Measurements from ENCODE around the gene CD22.

DNA sequence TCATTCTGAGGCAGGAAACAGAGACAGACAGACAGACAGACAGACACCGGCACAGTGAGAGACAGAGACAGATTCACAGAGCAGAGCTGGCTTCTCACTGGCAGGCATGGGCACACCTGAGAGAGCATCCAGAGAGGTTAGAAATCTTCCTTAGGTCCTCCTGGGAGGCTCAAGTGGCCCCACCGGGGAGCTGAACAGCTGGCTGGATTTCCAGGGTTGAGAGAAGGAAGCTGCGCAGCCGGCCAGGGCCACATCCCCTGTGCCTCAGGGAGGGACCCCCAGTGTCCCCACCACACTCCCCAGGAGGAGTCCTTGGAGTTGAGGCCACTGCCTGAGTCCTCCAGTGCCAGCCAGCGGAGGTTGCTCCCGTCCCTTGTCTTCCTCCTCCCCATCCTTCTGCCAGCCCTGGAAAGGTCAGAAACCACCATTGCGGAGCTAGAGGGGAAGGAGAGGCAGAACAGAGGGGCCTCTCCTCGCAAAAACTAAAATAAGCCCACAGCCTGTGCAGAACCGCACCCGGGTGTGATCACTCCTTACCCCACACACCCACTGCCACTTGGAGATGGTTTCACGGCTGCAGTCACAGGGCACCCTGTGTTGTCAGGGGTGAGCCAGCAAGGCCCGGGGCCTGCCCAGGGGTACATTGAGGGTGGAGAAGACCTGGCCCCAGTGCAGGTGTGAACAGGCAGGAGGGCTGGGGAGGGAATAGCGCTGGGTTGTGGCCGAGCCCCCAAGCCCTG lies 33.4 kb downstream of the CD22 start:
- TF ChIP-seq, protein P1, sequence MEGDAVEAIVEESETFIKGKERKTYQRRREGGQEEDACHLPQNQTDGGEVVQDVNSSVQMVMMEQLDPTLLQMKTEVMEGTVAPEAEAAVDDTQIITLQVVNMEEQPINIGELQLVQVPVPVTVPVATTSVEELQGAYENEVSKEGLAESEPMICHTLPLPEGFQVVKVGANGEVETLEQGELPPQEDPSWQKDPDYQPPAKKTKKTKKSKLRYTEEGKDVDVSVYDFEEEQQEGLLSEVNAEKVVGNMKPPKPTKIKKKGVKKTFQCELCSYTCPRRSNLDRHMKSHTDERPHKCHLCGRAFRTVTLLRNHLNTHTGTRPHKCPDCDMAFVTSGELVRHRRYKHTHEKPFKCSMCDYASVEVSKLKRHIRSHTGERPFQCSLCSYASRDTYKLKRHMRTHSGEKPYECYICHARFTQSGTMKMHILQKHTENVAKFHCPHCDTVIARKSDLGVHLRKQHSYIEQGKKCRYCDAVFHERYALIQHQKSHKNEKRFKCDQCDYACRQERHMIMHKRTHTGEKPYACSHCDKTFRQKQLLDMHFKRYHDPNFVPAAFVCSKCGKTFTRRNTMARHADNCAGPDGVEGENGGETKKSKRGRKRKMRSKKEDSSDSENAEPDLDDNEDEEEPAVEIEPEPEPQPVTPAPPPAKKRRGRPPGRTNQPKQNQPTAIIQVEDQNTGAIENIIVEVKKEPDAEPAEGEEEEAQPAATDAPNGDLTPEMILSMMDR (IDR thresholded peaks at IDR 0.05): no peak
- no peak for TF ChIP-seq POLR2A (IDR thresholded peaks at IDR 0.05)
